ENCODE results near the gene SCP2.

SCP2 gene, protein sequence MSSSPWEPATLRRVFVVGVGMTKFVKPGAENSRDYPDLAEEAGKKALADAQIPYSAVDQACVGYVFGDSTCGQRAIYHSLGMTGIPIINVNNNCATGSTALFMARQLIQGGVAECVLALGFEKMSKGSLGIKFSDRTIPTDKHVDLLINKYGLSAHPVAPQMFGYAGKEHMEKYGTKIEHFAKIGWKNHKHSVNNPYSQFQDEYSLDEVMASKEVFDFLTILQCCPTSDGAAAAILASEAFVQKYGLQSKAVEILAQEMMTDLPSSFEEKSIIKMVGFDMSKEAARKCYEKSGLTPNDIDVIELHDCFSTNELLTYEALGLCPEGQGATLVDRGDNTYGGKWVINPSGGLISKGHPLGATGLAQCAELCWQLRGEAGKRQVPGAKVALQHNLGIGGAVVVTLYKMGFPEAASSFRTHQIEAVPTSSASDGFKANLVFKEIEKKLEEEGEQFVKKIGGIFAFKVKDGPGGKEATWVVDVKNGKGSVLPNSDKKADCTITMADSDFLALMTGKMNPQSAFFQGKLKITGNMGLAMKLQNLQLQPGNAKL

GRCh38 chr1:52927212-52928014 is at the start of gene SCP2:
TSS of gene SCP2 (plus strand) at chr1:52927276. CDS start at chr1:52927397, 121 bp downstream.
- TF ChIP-seq, protein P1, sequence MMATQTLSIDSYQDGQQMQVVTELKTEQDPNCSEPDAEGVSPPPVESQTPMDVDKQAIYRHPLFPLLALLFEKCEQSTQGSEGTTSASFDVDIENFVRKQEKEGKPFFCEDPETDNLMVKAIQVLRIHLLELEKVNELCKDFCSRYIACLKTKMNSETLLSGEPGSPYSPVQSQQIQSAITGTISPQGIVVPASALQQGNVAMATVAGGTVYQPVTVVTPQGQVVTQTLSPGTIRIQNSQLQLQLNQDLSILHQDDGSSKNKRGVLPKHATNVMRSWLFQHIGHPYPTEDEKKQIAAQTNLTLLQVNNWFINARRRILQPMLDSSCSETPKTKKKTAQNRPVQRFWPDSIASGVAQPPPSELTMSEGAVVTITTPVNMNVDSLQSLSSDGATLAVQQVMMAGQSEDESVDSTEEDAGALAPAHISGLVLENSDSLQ (IDR thresholded peaks at IDR 0.05): no peak
- TF ChIP-seq HDGF (IDR thresholded peaks at IDR 0.05; ENCODE audit: borderline replicate concordance) (no peak), TARDBP (IDR thresholded peaks at IDR 0.05) (peak; percentile 30; the same call in 1 of the 2 replicates), SUZ12 (IDR thresholded peaks at IDR 0.05) (no peak), NFRKB (IDR thresholded peaks at IDR 0.05) (no peak), L3MBTL2 (conservative IDR thresholded peaks at IDR 0.05) (peak; percentile 86), FOXA1 (IDR thresholded peaks at IDR 0.05) (no peak)
- peak; percentile 87 for DNase-seq (ENCODE audit: extremely low spot score)
- CTCF ChIA-PET: no interaction called here
- POLR2A ChIA-PET: interaction anchor here (0.6 to 1.7 kb wide), 5 partner anchors 8 to 274 kb away, joined by 3 to 5 read pairs (median 4); partner anchors contain the start of gene ZYG11A

DNA sequence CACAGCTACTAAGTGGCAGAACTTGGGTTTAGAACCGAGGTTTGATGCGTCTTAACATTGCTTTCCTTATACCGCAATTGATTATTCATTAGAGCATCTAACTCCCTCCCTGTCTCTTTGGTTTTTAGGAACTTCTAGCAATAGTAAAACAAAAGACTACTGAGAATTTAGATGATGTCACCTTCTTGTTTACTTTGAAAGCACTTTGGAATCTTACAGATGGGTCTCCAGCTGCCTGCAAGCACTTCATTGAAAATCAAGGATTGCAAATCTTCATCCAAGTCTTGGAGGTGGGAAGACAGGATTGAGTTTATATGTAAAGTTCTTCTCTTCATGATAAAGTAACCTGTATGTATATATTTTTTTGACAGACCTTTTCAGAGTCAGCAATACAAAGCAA is 49.5 kb upstream of the SCP2 start:
- TF ChIP-seq NFRKB (IDR thresholded peaks at IDR 0.05): no peak
- no peak for DNase-seq (ENCODE audit: extremely low spot score)
- CTCF ChIA-PET: no interaction called here
- POLR2A ChIA-PET: no interaction called here

DNA sequence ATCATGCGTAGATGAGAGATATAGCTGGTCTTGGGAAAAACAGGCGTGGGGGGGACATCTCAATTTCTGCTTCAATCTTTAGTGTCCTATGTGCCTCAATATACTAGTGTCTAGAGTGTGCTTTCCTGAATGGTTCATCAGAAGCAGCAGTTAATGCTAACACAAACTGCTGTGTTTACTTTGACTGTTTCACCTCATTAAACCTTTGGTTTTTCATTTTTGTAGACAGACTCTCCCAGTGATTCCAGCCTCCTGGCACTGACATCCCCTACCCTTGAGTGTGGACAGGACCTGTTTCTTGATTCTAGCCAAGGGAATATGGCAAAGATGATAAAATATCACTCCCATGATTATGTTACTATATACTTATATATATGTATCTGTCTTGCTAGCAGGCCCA is 46.9 kb upstream of the SCP2 start:
- ChIA-PET CTCF (no interaction called here), POLR2A (no interaction called here)
- TF ChIP-seq LEF1 (IDR thresholded peaks at IDR 0.05; ENCODE audit: borderline replicate concordance): no peak
- TF ChIP-seq ARNT (IDR thresholded peaks at IDR 0.05): no peak
- TF ChIP-seq ZNF384 (IDR thresholded peaks at IDR 0.05): no peak
- no peak for TF ChIP-seq NFRKB (IDR thresholded peaks at IDR 0.05)
- DNase-seq (ENCODE audit: extremely low spot score): no peak

- ChIA-PET POLR2A (no interaction called here), CTCF (no interaction called here)
- no peak for DNase-seq (ENCODE audit: extremely low spot score)
- TF ChIP-seq BHLHE40 (IDR thresholded peaks at IDR 0.05; ENCODE audit: borderline replicate concordance): no peak
- no peak for TF ChIP-seq ELF4 (IDR thresholded peaks at IDR 0.05)
Measured at GRCh38 chr1:52887483-52887882, 39.6 kb upstream of the SCP2 start.

DNA sequence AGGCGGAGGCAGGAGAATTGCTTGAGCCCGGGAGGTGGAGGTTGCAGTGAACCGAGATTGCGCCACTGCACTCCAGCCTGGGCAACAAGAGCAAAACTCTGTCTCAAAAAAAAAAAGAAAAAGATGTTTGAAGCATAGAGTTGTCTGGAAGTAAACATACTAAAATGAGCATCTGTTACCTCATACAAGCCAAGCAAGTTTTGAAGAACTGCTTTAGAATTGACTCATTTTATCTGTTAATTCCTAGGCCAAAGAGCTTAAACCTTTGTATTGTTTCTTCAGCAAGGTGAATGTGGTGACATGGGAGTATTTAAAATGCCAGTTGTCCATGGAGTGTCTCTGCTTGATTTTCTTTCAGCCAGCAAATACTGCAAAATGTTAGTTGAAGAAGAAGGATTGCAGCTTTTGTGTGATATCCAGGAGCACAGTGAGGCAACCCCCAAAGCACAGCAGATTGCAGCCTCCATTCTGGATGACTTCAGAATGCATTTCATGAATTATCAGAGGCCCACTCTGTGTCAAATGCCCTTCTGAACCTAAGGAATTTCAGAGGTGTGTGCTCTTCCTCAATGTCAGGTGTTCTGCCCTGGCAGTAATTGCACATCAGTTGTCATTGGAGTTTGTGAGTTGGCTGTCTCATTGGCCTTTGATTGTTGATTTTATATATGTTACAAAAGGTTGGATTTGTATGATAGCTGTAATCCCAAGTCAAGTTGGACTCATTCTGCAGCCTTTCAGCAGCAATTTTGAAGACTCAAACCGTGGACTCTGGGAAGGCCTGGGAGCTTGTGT is 34.5 kb upstream of the SCP2 start:
- ChIA-PET CTCF (no interaction called here), POLR2A (no interaction called here)
- no peak for DNase-seq (ENCODE audit: extremely low spot score)
- TF ChIP-seq ARNT (IDR thresholded peaks at IDR 0.05) (no peak), FOXM1 (IDR thresholded peaks at IDR 0.05; ENCODE audit: borderline replicate concordance) (no peak), TARDBP (IDR thresholded peaks at IDR 0.05) (no peak), FOXA1 (IDR thresholded peaks at IDR 0.05) (no peak), SP1 (IDR thresholded peaks at IDR 0.05) (no peak), BHLHE40 (IDR thresholded peaks at IDR 0.05; ENCODE audit: borderline replicate concordance) (no peak), ZNF384 (IDR thresholded peaks at IDR 0.05) (no peak), LEF1 (IDR thresholded peaks at IDR 0.05; ENCODE audit: borderline replicate concordance) (no peak)
- TF ChIP-seq, protein P1 (IDR thresholded peaks at IDR 0.05): no peak

GRCh38 chr1:52899445-52899894 is 27.6 kb upstream of the SCP2 start:
- TF ChIP-seq ELF4 (IDR thresholded peaks at IDR 0.05) (no peak), BHLHE40 (IDR thresholded peaks at IDR 0.05; ENCODE audit: borderline replicate concordance) (no peak), ZNF384 (IDR thresholded peaks at IDR 0.05) (no peak), FOXA1 (IDR thresholded peaks at IDR 0.05) (no peak), NFRKB (IDR thresholded peaks at IDR 0.05) (no peak), FOXK2 (IDR thresholded peaks at IDR 0.05) (no peak), LEF1 (IDR thresholded peaks at IDR 0.05; ENCODE audit: borderline replicate concordance) (no peak), SP1 (IDR thresholded peaks at IDR 0.05) (no peak), HDGF (IDR thresholded peaks at IDR 0.05; ENCODE audit: borderline replicate concordance) (no peak), SUZ12 (IDR thresholded peaks at IDR 0.05) (no peak), CTBP1 (IDR thresholded peaks at IDR 0.05; ENCODE audit: borderline replicate concordance) (no peak), TARDBP (IDR thresholded peaks at IDR 0.05) (no peak), L3MBTL2 (conservative IDR thresholded peaks at IDR 0.05) (no peak), ARNT (IDR thresholded peaks at IDR 0.05) (no peak), FOXM1 (IDR thresholded peaks at IDR 0.05; ENCODE audit: borderline replicate concordance) (no peak)
- TF ChIP-seq, protein P1 (IDR thresholded peaks at IDR 0.05): no peak
- ChIA-PET POLR2A (interaction anchor here (0.8 kb wide), 1 partner anchor 57 kb away, joined by 3 read pairs; the partner anchor contains the start of gene ZYG11A), CTCF (no interaction called here)
- no peak for DNase-seq (ENCODE audit: extremely low spot score)

Data from HEK293T (cell line).